Ramos (cell line): Measurements from ENCODE around the gene SYPL2.

Source experiments
- in situ Hi-C: fragments of 300-500 bp; cut with MboI; formaldehyde crosslinking; loops from one replicate; pipeline ENCODE4 v1.14.3; 2022; ENCODE audit warnings: low sequenced_read_pairs; ENCODE audit not compliant: unreplicated experiment

SYPL2 gene

GRCh38 chr1:109509176-109510134 is 43.1 kb downstream of the SYPL2 start, which contains the start of gene AMIGO1:
AMIGO1 (minus strand) TSS chr1:109509727; CDS start chr1:109508912, 815 bp downstream.
- in situ Hi-C loops = no loop called here

- in situ Hi-C loops = no loop called here
Observed at GRCh38 chr1:109513110-109513710, 46.9 kb downstream of the SYPL2 start.

GRCh38 chr1:109514846-109515245 is 48.5 kb downstream of the SYPL2 start:
- in situ Hi-C loops = no loop called here

- in situ Hi-C loops = no loop called here
Observed at GRCh38 chr1:109516872-109517271, 50.5 kb downstream of the SYPL2 start.

- in situ Hi-C loops = no loop called here
Observed at GRCh38 chr1:109517337-109517736, 51.0 kb downstream of the SYPL2 start.

GRCh38 chr1:109521002-109521951 is 54.9 kb downstream of the SYPL2 start:
- in situ Hi-C loops = no loop called here

GRCh38 chr1:109522026-109522425 is 55.7 kb downstream of the SYPL2 start:
- in situ Hi-C loops = no loop called here

- in situ Hi-C loops = no loop called here
Observed at GRCh38 chr1:109523706-109524105, 57.4 kb downstream of the SYPL2 start.

GRCh38 chr1:109527098-109527811 is 60.9 kb downstream of the SYPL2 start:
- in situ Hi-C loops = no loop called here

GRCh38 chr1:109527846-109528695 is 61.7 kb downstream of the SYPL2 start:
- in situ Hi-C loops = no loop called here

GRCh38 chr1:109528712-109529111 is 62.4 kb downstream of the SYPL2 start:
- in situ Hi-C loops = no loop called here

GRCh38 chr1:109529881-109530456 is 63.6 kb downstream of the SYPL2 start:
- in situ Hi-C loops = loop anchor here (5.0 kb wide), 2 partner anchors 33 to 263 kb away; no protein-coding TSS in a partner anchor

- in situ Hi-C loops = loop anchor here (5.0 kb wide), 2 partner anchors 33 to 263 kb away; no protein-coding TSS in a partner anchor
Observed at GRCh38 chr1:109530457-109531087, 64.2 kb downstream of the SYPL2 start.

- in situ Hi-C loops = loop anchor here (5.0 kb wide), 2 partner anchors 34 to 264 kb away; no protein-coding TSS in a partner anchor
Observed at GRCh38 chr1:109531380-109531779, 65.0 kb downstream of the SYPL2 start.
